ENCODE data around the gene PEF1.

- TF ChIP-seq CTCF (IDR thresholded peaks at IDR 0.05) (no peak), POLR2A (IDR thresholded peaks at IDR 0.05) (no peak), EP300 (IDR thresholded peaks at IDR 0.05) (no peak), POLR2AphosphoS5 (IDR thresholded peaks at IDR 0.05) (no peak)
Observed at GRCh38 chr1:31583995-31584868, 60.4 kb downstream of the PEF1 start.

All from suprapubic skin (tissue), 4 donors.